GM18498 (cell line): Measurements from ENCODE around the gene LUZP2.

Experiments
- ATAC-seq: cut with Tn5 transposase; IDR thresholded peaks from one replicate; pipeline ENCODE4 v1.9.1; 2021; ENCODE audit warnings: mild to moderate bottlenecking, moderate library complexity; ENCODE audit not compliant: unreplicated experiment

LUZP2 gene

DNA sequence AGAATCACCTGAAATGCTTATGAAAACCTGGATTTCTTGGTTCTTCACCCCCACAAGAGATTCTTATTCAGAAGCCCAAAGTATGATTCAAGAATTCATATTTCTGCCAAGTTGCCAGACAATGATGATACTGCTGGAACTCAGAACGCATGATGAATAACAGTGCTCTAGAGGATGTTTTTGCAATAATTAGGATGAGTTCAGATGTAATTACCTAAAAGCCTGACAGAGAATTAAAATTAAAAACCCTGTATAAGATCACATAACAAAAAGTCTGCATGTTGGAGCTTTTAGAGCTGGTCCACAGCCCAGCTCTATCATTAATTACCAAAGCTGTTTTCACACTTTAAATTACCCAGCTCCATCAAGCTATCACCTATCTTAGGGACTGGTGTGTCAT lies 211.8 kb downstream of the LUZP2 start:
- no peak for ATAC-seq

DNA sequence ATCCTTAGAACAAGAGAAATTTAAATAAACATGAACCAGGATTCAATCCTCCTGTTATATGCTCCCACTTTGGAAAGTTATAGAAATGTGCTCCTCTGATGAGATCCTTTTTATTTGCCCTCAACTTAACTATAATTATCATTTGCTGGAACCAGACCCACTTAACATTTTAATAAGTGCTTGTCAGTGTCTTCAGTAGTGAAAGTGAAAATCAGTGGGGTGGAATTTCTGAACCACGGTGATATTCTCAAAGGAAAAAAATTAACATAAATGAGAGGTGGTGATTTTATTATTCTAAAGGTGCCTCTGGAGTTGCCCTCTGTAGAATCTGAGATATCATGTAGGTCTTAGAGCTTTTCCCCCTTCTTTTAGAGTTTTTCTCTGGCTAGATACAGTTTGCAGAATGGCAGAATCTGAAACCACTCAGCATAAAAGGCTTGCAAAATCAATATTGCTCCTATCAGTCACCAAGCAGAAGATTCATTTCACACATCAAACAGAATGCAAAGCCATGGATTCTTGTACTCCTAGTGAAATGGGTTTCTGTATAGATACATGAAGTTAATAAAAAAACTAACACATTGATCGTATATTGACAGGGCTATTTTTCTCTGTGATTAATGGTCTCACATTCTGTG lies 213.2 kb downstream of the LUZP2 start:
- ATAC-seq: no peak

DNA sequence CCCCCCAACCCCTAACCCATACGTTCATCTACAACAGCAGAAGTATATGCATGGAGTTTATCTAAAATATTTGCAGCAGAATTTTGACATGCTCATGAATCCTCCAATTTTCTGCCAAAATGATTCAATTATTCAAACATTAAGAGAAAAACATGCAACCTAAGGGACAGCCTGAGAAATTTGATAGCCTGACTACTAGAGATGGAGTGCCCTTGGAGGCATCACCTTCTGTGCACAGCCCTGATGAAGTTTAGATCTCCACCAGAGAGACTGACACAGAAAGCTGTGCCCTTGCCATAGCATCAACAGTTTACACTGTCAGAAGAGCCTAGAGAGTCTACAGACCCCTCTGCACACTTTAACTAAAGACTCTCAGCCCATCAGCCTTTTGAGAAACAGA lies 217.7 kb downstream of the LUZP2 start:
- ATAC-seq: no peak

DNA sequence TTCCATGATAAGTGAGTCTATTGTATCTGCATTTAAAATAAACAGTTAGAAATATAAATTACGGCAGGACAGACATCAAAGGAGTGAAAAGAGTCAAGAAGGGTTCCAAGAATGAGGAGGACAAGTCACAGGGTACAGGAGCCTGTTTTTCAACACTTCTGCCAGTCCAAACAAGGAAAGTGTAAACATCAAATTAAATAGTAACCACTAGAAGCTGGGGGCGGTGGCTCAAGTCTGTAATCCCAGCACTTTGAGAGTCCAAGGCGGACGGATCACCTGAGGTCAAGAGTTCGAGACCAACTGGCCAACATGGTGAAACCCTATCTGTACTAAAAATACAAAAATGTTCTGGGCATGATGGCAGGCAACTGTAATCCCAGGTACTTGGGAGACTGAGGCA lies 219.6 kb downstream of the LUZP2 start:
- no peak for ATAC-seq

DNA sequence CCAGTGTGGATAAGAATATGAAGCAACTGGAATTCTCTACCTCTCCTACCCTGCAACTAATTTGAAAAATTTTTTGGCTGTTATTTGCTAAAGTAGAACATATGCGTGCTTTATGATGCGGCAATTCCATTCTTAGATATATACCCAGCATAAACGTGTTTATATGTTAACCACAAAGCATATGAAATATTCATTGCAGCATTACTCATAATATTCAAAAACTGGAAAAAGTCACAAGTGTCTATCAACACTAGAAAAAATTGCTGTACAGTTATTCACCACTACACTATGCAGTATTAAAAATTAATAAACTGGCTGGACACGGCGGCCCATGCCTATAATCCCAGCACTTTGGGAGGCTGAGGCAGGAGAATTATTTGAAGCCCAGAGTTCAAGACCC lies 226.4 kb downstream of the LUZP2 start:
- no peak for ATAC-seq

DNA sequence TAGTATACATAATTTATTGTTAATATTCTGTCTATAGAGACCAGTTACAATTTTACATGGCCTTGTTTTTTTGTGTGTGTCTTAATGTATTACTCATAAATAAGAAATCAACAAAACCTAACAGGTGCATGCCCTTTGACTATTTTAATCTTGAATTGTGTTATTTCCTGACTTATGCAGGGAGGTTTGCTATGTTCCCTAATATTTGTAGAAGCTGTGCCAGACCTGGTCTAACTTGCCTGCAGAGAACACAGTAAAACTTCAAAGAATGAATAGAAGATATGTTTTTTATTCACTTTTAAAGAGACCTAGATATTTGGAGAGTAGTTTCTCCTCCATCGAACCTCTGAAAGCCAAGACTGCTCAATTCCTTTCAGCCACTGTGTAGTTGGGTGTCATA lies 234.7 kb downstream of the LUZP2 start:
- ATAC-seq: no peak

DNA sequence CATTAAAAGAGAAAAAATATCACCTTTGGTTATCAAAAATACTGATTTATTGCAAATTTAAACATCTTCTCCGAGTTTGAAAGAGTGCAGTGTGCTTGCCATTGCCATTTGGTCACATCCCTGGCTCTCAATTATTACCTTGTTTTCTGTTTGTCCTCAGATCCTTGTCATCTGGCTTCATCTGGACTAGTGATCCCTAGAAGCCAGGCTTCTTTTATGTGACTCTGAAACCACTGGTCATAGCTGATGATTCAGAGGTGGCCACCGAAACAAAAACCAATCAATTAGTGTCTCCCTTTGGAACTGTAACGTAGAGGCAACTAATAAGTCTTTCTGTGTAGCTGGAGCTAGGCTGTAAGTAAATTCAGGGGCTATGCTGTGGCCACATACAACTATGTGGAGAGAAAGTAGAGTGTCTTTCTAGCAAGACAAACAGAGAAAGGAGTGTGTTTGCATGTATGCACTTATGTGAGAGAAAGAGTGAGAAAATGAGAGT lies 237.9 kb downstream of the LUZP2 start:
- no peak for ATAC-seq

DNA sequence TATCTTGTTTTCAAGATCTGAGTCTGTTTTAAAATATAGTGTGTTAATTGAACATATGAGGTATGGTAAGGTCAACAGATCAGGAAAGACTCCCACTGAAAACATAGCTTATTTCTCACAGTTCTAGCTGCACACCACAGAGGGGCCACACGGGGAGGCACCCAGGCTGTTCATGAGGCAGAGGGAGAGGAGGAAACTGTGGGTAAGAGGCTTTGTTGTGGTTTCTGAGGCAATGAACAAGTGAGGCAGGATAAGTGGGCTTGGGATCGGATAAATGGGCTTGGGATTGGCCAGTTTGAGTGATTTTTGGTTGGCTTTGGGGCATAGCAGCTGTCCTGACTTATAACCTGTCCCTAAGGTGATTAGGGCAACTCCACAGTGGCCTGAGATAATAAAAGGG lies 242.1 kb downstream of the LUZP2 start:
- ATAC-seq: no peak

DNA sequence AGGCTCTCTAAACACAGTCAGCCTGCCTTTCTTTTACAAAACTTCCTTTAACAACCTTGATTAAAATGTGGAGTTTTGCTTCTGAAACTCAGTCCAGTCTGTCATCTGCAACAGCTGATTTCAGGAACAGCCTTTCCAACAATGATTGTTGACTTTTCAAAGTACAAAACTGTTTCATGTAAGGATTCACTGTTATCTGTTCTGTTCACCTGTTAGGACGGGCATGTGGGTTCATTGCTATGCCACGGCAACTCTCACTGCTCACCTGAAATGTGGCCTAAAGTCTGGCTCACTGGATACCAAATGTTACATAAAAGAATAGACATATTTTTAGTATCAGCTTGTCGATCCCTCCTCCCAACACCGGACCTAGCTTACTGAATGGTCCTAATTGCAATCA lies 242.8 kb downstream of the LUZP2 start:
- ATAC-seq: no peak

DNA sequence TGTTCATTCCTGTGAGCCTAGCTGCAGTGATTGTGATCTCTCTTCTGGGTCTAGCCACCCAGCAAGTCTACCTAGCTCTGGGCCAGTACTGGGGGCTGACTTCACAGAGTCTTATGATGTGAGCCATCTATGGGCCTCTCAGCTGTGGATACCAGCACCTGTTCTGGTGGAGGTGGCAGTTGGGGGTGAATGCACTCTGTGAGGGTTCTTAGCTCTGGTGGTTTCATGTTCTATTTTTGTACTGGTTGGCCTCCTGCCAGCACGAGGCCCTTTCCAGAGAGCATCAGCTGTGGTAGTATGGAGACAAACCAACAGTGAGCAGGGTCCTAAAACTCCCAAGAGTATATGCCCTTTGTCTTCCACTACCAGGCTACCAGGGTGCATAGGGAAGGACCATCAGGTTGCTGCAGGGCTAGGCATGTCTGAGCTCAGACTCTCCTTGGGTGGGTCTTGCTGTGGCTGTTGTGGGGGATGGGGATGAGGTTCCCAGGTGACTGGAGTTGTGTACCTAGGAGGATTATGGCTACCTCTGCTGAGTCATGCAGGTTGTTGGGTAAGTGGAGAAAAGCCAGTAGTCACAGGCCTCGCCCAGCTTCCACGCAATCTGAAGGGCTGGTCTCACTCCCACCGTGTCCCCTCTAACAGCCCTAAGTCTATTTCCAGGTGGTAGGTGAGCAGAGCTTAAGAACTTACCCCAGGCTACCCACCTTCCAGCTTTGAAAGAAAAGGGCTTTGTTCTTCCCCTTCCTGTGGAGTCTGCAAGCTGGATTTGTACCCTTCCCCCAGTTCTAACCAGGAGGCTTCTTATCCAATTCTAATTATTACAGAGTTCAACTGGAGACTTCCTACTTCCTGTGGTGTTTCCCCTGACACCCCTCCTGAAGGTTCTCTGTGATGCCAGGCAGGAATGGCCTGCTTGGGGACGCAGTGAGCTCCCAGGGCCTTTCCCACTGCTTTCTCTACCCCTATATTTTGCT lies 250.7 kb downstream of the LUZP2 start:
- ATAC-seq: no peak

DNA sequence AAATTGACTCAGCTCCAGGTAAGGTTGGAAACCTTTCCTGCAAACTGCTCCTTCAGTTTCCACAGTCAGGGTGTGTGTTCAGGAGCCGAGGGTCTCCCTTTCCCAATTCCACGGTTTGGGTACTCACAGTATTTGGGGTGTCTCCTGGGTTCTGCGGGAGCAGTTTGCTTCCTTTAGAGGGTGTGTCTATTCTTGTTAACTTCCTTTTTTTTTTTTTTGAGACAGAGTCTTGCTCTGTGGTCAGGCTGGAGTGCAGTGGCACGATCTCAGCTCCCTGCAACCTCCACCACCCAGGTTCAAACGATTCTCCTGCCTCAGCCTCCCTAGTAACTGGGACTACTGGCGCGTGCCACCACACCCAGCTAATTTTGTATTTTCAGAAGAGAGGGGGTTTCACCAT lies 251.4 kb downstream of the LUZP2 start:
- no peak for ATAC-seq

DNA sequence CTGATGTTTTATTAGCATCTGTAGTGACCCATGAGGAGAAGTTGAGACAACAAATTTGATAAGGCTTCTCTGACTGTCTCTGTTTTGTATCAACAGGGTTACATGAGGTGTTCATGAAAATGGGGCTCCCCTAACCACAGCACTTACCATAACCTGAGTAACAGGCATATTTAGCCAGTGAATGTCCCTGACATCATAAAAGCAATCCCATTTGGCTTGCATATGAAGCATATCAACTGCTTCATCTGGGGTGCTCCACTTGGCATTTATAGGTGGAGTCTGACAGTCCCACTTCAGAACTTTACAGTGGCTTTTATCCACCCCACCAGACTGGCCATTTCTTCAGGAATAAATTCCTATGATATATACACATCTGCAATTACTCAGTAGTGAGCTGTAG lies 257.6 kb downstream of the LUZP2 start:
- ATAC-seq: no peak

DNA sequence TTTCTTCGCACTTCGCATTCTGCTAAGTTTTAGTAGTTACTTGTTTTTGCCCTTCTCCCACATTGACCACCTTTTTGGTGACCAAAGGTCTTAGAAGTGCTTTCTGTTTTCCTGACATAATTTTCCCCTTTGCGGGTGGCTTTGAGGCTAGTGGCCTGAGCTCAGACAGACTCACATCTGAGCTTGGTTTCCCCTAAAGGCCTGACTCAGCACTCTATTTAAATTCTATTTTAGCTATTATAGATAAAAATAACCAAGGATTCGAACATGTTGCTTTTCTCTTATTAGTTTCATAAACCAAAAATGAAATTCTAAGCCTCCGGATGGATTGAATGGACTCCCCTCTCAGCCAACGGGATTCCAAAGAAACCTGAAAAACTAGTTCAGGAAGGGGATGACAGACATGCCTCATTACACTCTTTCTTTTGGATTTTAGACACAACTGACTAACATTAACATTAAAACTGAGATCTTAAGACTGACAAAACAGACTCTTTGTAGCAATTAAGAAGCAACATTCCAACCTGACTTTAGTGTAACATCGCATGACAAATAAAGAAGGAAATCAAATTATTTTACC lies 258.5 kb downstream of the LUZP2 start:
- ATAC-seq: no peak

DNA sequence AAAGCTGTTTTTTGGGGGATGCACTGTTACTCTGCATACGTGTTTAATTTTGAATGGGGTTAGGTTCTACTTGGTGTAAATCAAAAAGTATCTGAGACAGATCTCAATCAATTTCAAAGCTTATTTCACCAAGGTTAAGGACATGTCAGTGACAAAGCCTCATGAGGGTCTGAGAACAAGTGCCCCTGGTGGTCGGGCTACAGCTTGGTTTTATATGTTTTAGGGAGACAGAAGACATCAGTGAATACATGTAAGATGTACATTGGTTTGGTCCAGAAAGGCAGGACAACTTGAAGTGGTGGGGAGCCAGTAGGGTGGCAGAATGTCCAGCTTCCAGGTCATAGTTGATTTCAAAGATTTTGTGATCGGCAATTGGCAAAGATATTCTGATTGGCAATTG lies 262.9 kb downstream of the LUZP2 start:
- no peak for ATAC-seq

DNA sequence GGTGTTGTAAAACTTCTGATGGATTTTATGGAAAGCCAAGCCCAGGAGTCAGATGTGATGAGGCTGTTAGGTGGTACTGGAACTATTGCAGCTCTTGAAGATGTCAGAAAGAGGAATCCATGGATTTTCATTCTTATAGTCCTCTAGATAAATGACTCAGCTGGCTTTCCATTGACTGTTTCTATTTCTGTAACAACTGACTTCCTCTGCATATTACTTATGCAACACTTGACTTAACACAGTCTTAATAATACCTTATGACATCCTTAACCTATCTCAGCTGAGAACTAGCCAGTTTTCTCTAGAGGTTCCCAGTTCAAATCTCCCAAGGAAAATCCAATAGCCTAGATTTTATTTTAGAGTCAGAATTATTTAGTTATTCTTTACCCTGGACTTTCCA lies 263.8 kb downstream of the LUZP2 start:
- ATAC-seq: no peak

DNA sequence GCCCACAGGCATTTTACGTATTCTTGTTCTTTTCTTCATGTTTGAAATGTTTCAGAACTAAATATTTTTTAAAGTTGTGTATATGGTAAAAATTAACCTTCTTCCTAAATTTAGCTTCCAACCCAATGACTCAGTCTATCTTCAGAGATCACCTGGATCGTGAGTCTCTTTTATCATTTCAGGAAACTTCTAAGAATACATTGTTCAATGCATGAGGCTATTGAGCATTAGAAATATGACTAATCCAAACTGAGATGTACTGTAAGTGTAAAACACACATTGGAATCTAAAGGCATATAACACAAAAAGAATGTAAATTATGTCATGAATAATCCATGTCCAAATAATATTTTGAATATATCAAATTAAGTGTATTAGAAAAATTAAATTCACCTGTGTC lies 265.2 kb downstream of the LUZP2 start:
- no peak for ATAC-seq

DNA sequence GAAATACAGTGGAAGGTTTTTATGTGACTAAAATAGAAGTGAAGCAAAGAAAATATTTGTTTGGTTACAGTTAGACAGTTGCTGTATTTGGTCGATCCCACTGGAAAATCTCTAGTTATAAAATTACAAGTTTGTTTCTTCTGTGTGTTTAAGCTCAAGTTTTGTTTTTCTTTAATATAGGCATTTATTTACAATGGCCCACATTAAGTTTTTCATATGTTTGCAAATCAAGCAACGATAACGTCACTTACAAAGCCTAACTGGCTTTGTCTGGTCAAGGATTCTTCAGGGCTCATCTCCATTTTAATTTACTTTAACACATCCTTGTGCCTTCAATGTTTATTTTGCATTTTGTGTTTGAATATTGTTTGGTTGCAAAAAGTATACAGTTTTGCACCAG lies 270.6 kb downstream of the LUZP2 start:
- ATAC-seq: no peak

DNA sequence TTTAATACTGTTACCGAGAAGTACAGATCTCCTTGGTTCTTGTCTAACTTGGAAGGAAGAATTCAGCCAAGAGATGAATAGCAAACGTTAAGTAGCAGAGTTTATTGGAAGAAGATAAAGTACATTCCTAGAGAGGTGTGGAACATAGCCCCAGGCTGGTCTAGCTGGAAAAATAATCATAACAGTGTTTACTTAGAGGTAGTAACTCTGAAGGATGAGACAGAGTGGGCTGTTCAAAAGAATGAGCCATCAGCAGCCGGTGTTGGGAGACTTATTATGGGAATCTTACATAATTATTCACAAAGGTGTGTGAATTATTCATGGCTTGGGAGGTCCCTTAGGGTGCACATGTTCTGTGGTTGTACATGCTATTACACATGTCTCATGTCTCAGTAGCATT lies 276.5 kb downstream of the LUZP2 start:
- no peak for ATAC-seq

DNA sequence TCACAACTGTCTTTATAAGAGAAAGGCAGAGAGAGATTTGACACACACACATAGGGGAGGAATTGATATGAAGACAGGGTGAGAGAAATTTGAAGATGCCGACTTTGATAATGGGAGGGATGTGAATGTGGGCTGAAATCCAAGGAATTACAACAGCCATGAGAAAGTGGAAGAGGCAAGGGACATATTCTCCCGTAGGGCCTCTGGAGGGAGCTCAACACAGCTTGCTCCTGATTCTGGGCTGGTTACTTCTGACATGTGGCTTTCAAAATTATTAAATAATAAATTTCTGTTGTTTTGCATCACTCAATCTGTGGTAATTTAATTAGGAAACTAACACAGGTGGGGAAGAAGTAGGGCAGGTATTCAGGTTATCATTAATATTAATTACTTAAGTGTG lies 282.9 kb downstream of the LUZP2 start:
- no peak for ATAC-seq

DNA sequence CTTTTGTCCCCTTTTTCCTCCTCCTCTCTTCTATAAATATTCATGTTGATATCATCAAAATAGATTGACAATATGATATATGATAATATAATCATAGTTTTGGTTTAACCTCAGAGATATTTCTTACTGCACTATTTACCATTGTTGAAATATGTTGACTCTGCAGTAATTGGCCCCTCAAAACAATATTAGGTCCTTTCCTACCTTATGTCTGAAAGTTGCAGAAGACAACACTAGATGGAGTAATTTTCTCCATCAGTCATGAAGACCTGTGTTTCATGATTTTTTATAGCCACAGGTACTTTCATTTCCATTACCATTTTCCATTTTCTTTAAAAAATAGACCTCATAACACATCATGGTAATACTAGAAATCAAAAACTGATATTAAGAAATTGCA lies 284.4 kb downstream of the LUZP2 start:
- no peak for ATAC-seq

DNA sequence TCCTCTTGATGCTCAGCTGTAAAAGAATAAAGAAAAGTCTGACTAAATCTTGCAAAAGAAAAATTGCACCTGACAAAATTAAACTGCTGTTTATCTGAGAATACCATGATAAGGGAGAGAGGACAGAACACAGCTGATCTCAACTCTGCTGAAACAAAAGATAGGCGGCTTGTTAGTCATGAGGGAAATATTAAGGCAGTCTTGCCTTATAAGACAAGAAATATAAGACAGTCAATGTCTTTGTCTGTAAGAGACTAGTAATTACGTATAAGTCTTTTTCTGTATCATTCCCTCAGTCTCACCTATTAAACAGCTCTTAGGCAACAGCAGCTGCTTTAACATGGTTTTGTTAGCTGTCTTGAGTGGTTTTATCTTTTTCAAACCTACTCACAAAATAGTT lies 296.6 kb downstream of the LUZP2 start:
- no peak for ATAC-seq

DNA sequence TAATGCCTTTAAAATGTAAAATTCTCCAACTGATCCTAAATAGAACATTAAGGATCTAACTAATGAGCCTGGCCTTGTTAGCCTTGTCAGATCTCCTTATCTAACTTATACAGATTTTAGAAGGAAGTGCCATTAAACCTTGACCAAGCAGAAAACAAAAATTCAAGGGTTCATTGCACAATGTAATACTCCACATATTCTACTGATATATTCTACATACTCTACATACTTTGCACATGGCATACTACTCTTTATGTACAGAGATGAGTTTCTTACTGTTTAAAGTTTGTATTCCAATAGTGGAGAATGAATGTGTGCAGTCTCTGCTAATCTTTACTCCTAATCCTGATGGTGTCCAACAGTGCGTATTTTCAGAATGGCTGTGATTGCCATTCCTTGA lies 297.2 kb downstream of the LUZP2 start:
- no peak for ATAC-seq
